Upper lobe of left lung (tissue), 6 donors: ENCODE data around the gene SLC20A1. TPM values are rescaled to one million over a fixed set of nuclear protein-coding genes. Genes with fewer than 3 reads are reported as not detected.
A peak's percentile ranks its signal among the peaks of the same experiment; 100 is the strongest.
"Not testable (repeated sequence)": the region's sequence is repeated elsewhere in the genome, so short reads cannot be mapped to it uniquely, and the experiment has no call there.

Experiments used
- ATAC-seq, 2 donors: fragments of 200-7000 bp; cut with Tn5 transposase; one replicate each; pipeline ENCODE4 v1.9.1; 2022; ENCODE audit warnings: mild to moderate bottlenecking in 2 of 2, moderate library complexity in 2 of 2; ENCODE audit not compliant: low FRiP score in 2 of 2
- DNase-seq, 2 donors: peaks; one replicate each; pipeline ENCODE4 v3.0.0-alpha.2; 2019 to 2020
- H3K27ac ChIP-seq, 4 donors: fragments of 200-600 bp; sonication (generic); one replicate each; pipeline ENCODE4 v1.5.1; 2016 to 2019
- H3K27me3 ChIP-seq, 4 donors: fragments of 200-600 bp; sonication (generic); one replicate each; pipeline ENCODE4 v1.5.1; 2017 to 2019
- H3K36me3 ChIP-seq, 4 donors: fragments of 200-600 bp; sonication (generic); one replicate each; pipeline ENCODE4 v1.5.1; 2016 to 2019
- H3K4me1 ChIP-seq, 4 donors: fragments of 200-600 bp; sonication (generic); one replicate each; pipeline ENCODE4 v1.5.1; 2018 to 2019
- H3K4me3 ChIP-seq, 4 donors: fragments of 200-600 bp; sonication (generic); one replicate each; pipeline ENCODE4 v1.5.1; 2017 to 2019; ENCODE audit warnings: mild to moderate bottlenecking in 2 of 4, moderate library complexity in 1 of 4
- H3K9me3 ChIP-seq, 4 donors: fragments of 200-600 bp; sonication (generic); one replicate each; pipeline ENCODE4 v1.5.1; 2018 to 2019
- EP300 ChIP-seq, 4 donors: sonication (generic); formaldehyde crosslinking; IDR thresholded peaks; one replicate each; pipeline ENCODE4 v1.5.1; 2017; ENCODE audit warnings: antibody characterized with exemption in 4 of 4, control low read depth in 2 of 4
- POLR2A ChIP-seq, 4 donors: fragments of 450-650 bp; IDR thresholded peaks; one replicate each; pipeline ENCODE4 v1.5.1; 2016 to 2017; ENCODE audit warnings: antibody characterized with exemption in 4 of 4, mild to moderate bottlenecking in 2 of 4
- POLR2AphosphoS5 ChIP-seq, 2 donors: sonication (generic); formaldehyde crosslinking; IDR thresholded peaks; one replicate each; pipeline ENCODE4 v1.5.1; 2017; ENCODE audit warnings: antibody characterized with exemption in 2 of 2
- WGBS, 2 donors: methylation state at CpG; one replicate each; pipeline ENCODE4 v1.1.5; 2017 to 2018; 5-methylcytosine and 5-hydroxymethylcytosine counted together
- total RNA-seq, 6 donors: library from RNA; depleted of rRNA in 4 of 6; stranded (reverse); fragments of >200 nt in 4 of 6; gene quantifications; one replicate each; pipeline versions ENCODE4 v1.1.0 to v1.2.1, GENCODE V29; 2016 to 2021
- TF ChIP-seq, protein P1 (sequence below), 6 experiments: fragments of 450-650 bp in 4 of 6; fragments of 200-600 bp in 2 of 6; sonication (generic) in 2 of 6; IDR thresholded peaks; one replicate each; pipeline ENCODE4 v1.5.1; 2016 to 2019; ENCODE audit warnings: antibody characterized with exemption in 6 of 6
- donor health status: DM: no; HTN: no; CAD: no; lungs with moderate emphysema.
- donor health status: DM: no; HTN: yes; CAD: no; lungs with severe emphysema.

SLC20A1 gene
- total RNA-seq, 6 donors from 2014 or later = 22.9 to 105 (median 51.0) TPM

- DNase-seq = no peak
- Histone ChIP-seq H3K4me3 (no peak overlapping the region), H3K27me3 (no peaks in the 10 kb centered on the region), H3K27ac (peak overlapping the region; percentile 61 to 79 (median 66)), H3K36me3 (no peaks in the 10 kb centered on the region), H3K4me1 (peaks cover 0 to 6% (median 0%) of the 10 kb centered on the region in 4 donors), H3K9me3 (no peaks in the 10 kb centered on the region)
- peak; percentile 43 to 78 for ATAC-seq
- 57 to 63% methylated on average over 3 of the region's 3 CpGs for WGBS, 2 donors
- TF ChIP-seq POLR2AphosphoS5 (IDR thresholded peaks at IDR 0.05) = no peak
- no peak for TF ChIP-seq POLR2A (IDR thresholded peaks at IDR 0.05)
- no peak for TF ChIP-seq EP300 (IDR thresholded peaks at IDR 0.05)
- TF ChIP-seq, protein P1, sequence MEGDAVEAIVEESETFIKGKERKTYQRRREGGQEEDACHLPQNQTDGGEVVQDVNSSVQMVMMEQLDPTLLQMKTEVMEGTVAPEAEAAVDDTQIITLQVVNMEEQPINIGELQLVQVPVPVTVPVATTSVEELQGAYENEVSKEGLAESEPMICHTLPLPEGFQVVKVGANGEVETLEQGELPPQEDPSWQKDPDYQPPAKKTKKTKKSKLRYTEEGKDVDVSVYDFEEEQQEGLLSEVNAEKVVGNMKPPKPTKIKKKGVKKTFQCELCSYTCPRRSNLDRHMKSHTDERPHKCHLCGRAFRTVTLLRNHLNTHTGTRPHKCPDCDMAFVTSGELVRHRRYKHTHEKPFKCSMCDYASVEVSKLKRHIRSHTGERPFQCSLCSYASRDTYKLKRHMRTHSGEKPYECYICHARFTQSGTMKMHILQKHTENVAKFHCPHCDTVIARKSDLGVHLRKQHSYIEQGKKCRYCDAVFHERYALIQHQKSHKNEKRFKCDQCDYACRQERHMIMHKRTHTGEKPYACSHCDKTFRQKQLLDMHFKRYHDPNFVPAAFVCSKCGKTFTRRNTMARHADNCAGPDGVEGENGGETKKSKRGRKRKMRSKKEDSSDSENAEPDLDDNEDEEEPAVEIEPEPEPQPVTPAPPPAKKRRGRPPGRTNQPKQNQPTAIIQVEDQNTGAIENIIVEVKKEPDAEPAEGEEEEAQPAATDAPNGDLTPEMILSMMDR (IDR thresholded peaks at IDR 0.05) = no peak
Measured at GRCh38 chr2:112699984-112700667, 54.4 kb downstream of the SLC20A1 start.

- DNase-seq = peak in 1 of 2 donors; percentile 59
Measured at GRCh38 chr2:112701052-112701451, 55.3 kb downstream of the SLC20A1 start.

GRCh38 chr2:112703684-112704083, 57.9 kb downstream of the SLC20A1 start:
- no peak for TF ChIP-seq POLR2A (IDR thresholded peaks at IDR 0.05)
- no peak for TF ChIP-seq POLR2AphosphoS5 (IDR thresholded peaks at IDR 0.05)
- TF ChIP-seq EP300 (IDR thresholded peaks at IDR 0.05) = no peak
- TF ChIP-seq, protein P1 (IDR thresholded peaks at IDR 0.05) = no peak

More at GRCh38 chr2:112701052-112701451, 55.3 kb downstream of the SLC20A1 start:
- TF ChIP-seq POLR2AphosphoS5 (IDR thresholded peaks at IDR 0.05) = no peak
- no peak for TF ChIP-seq EP300 (IDR thresholded peaks at IDR 0.05)
- TF ChIP-seq POLR2A (IDR thresholded peaks at IDR 0.05) = peak in 1 of 4 donors; percentile 6
- Histone ChIP-seq H3K36me3 (no peaks in the 10 kb centered on the region), H3K9me3 (no peaks in the 10 kb centered on the region), H3K4me3 (no peak overlapping the region), H3K27ac (peak overlapping the region; percentile 61 to 79 (median 62)), H3K27me3 (no peaks in the 10 kb centered on the region), H3K4me1 (peaks cover 0 to 6% (median 0%) of the 10 kb centered on the region in 4 donors)
- ATAC-seq = peak in 1 of 2 donors; percentile 78
- WGBS, 2 donors = 60 to 64% methylated on average over 8 of the region's 8 CpGs

GRCh38 chr2:112705575-112705974, 59.8 kb downstream of the SLC20A1 start:
- Histone ChIP-seq H3K9me3 (no peaks in the 10 kb centered on the region), H3K27me3 (no peaks in the 10 kb centered on the region), H3K36me3 (no peaks in the 10 kb centered on the region), H3K4me3 (no peak overlapping the region), H3K27ac (no peak overlapping the region), H3K4me1 (peaks cover 0 to 9% (median 2%) of the 10 kb centered on the region in 4 donors)
- DNase-seq (no peak), ATAC-seq (no peak)
- TF ChIP-seq POLR2AphosphoS5 (IDR thresholded peaks at IDR 0.05) = no peak
- TF ChIP-seq, protein P1 (IDR thresholded peaks at IDR 0.05) = no peak
- no peak for TF ChIP-seq POLR2A (IDR thresholded peaks at IDR 0.05)
- no peak for TF ChIP-seq EP300 (IDR thresholded peaks at IDR 0.05)
- WGBS, 2 donors = 95 to 96% methylated on average over 4 of the region's 4 CpGs

More at GRCh38 chr2:112703684-112704083, 57.9 kb downstream of the SLC20A1 start:
- Histone ChIP-seq H3K27me3 (no peaks in the 10 kb centered on the region), H3K9me3 (no peaks in the 10 kb centered on the region), H3K4me3 (no peak overlapping the region), H3K4me1 (peaks cover 0 to 10% (median 0%) of the 10 kb centered on the region in 4 donors), H3K36me3 (no peaks in the 10 kb centered on the region), H3K27ac (no peak overlapping the region)
- no peak for DNase-seq
- WGBS, 2 donors = 45 to 71% methylated on average over 2 of the region's 2 CpGs
- no peak for ATAC-seq

- Histone ChIP-seq H3K9me3 (no peaks in the 10 kb centered on the region), H3K27ac (no peak overlapping the region), H3K4me3 (no peak overlapping the region), H3K4me1 (peaks cover 0 to 4% (median 2%) of the 10 kb centered on the region in 4 donors), H3K36me3 (no peaks in the 10 kb centered on the region), H3K27me3 (no peaks in the 10 kb centered on the region)
- DNase-seq = no peak
- 48 to 52% methylated on average over 5 of the region's 5 CpGs for WGBS, 2 donors
- no peak for TF ChIP-seq POLR2A (IDR thresholded peaks at IDR 0.05)
- no peak for TF ChIP-seq EP300 (IDR thresholded peaks at IDR 0.05)
- TF ChIP-seq POLR2AphosphoS5 (IDR thresholded peaks at IDR 0.05) = no peak
- TF ChIP-seq, protein P1 (IDR thresholded peaks at IDR 0.05) = no peak
- ATAC-seq = no peak
Measured at GRCh38 chr2:112706170-112706664, 60.5 kb downstream of the SLC20A1 start.

- not testable (repeated sequence) for H3K27ac ChIP-seq, H3K4me3 ChIP-seq, H3K4me1 ChIP-seq, DNase-seq, H3K9me3 ChIP-seq, H3K27me3 ChIP-seq, H3K36me3 ChIP-seq, ATAC-seq
- 69 to 79% methylated on average over 9 of the region's 9 CpGs for WGBS, 2 donors
Measured at GRCh38 chr2:112706947-112707346, 61.2 kb downstream of the SLC20A1 start.
